ENCODE results near the gene ANGPTL2.

The ANGPTL2 gene

GRCh38 chr9:127105805-127106465 is 16.5 kb downstream of the ANGPTL2 start:
- Histone ChIP-seq H3K4me3 (replicated peaks; ENCODE audit: low read depth, low read length) (no peak overlapping the region), H3K27me3 (replicated peaks; ENCODE audit: control insufficient read depth, insufficient read depth, low read length) (no peaks in the 10 kb centered on the region), H3K36me3 (ENCODE audit: control insufficient read depth, insufficient read depth, low read length) (no peaks in the 10 kb centered on the region)
- TF ChIP-seq, protein P1, sequence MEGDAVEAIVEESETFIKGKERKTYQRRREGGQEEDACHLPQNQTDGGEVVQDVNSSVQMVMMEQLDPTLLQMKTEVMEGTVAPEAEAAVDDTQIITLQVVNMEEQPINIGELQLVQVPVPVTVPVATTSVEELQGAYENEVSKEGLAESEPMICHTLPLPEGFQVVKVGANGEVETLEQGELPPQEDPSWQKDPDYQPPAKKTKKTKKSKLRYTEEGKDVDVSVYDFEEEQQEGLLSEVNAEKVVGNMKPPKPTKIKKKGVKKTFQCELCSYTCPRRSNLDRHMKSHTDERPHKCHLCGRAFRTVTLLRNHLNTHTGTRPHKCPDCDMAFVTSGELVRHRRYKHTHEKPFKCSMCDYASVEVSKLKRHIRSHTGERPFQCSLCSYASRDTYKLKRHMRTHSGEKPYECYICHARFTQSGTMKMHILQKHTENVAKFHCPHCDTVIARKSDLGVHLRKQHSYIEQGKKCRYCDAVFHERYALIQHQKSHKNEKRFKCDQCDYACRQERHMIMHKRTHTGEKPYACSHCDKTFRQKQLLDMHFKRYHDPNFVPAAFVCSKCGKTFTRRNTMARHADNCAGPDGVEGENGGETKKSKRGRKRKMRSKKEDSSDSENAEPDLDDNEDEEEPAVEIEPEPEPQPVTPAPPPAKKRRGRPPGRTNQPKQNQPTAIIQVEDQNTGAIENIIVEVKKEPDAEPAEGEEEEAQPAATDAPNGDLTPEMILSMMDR (IDR thresholded peaks at IDR 0.05; ENCODE audit: insufficient read depth, low read length, poor library complexity, severe bottlenecking): no peak
- no peak for DNase-seq (ENCODE audit: extremely low read depth, insufficient read length)

GRCh38 chr9:127104581-127105311 is 17.7 kb downstream of the ANGPTL2 start:
- no peaks in the 10 kb centered on the region for H3K36me3 ChIP-seq (ENCODE audit: control insufficient read depth, insufficient read depth, low read length)
- DNase-seq (ENCODE audit: extremely low read depth, insufficient read length): no peak
- no peak overlapping the region for H3K4me3 ChIP-seq (replicated peaks; ENCODE audit: low read depth, low read length)
- no peaks in the 10 kb centered on the region for H3K27me3 ChIP-seq (replicated peaks; ENCODE audit: control insufficient read depth, insufficient read depth, low read length)
- TF ChIP-seq, protein P1 (IDR thresholded peaks at IDR 0.05; ENCODE audit: insufficient read depth, low read length, poor library complexity, severe bottlenecking): no peak

- TF ChIP-seq, protein P1 (IDR thresholded peaks at IDR 0.05; ENCODE audit: insufficient read depth, low read length, poor library complexity, severe bottlenecking): no peak
- DNase-seq (ENCODE audit: extremely low read depth, insufficient read length): no peak
- Histone ChIP-seq H3K36me3 (ENCODE audit: control insufficient read depth, insufficient read depth, low read length) (no peaks in the 10 kb centered on the region), H3K4me3 (replicated peaks; ENCODE audit: low read depth, low read length) (no peak overlapping the region), H3K27me3 (replicated peaks; ENCODE audit: control insufficient read depth, insufficient read depth, low read length) (no peaks in the 10 kb centered on the region)
Observed at GRCh38 chr9:127102788-127103187, 19.6 kb downstream of the ANGPTL2 start.

DNA sequence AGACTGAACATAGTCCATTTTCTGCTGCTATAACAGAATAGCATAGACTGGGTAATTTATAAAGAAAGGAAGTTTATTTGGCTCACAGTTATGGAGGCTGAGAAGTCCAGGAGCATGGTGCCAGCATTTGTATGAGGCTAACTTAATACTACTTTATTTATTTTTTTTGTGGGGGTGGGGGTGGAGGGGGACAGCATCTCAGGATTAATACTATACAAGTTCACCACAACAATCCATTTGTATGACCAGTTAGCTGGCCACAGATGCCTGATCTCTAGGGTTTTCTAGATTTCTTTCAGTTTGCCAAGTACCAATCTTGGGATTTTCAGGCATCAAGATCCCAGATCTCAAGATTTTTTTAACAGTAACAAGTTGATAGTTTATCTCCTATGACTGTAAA is 20.3 kb downstream of the ANGPTL2 start:
- H3K4me3 ChIP-seq (replicated peaks; ENCODE audit: low read depth, low read length): no peak overlapping the region
- no peak for DNase-seq (ENCODE audit: extremely low read depth, insufficient read length)
- TF ChIP-seq, protein P1 (IDR thresholded peaks at IDR 0.05; ENCODE audit: insufficient read depth, low read length, poor library complexity, severe bottlenecking): no peak
- H3K36me3 ChIP-seq (ENCODE audit: control insufficient read depth, insufficient read depth, low read length): no peaks in the 10 kb centered on the region
- H3K27me3 ChIP-seq (replicated peaks; ENCODE audit: control insufficient read depth, insufficient read depth, low read length): no peaks in the 10 kb centered on the region

GRCh38 chr9:127099664-127100063 is 22.8 kb downstream of the ANGPTL2 start:
- Histone ChIP-seq H3K27me3 (replicated peaks; ENCODE audit: control insufficient read depth, insufficient read depth, low read length) (no peaks in the 10 kb centered on the region), H3K4me3 (replicated peaks; ENCODE audit: low read depth, low read length) (no peak overlapping the region), H3K36me3 (ENCODE audit: control insufficient read depth, insufficient read depth, low read length) (no peaks in the 10 kb centered on the region)
- DNase-seq (ENCODE audit: extremely low read depth, insufficient read length): no peak
- TF ChIP-seq, protein P1 (IDR thresholded peaks at IDR 0.05; ENCODE audit: insufficient read depth, low read length, poor library complexity, severe bottlenecking): no peak

All from GM06990 (cell line).